Activated CD4-positive, alpha-beta T cell treated with anti-CD3 and anti-CD28 coated beads, Interleukin-2, amount 50 U/mL, for 24 hours (primary cell): ENCODE results near the gene CUL1.

Source experiments
- DNase-seq, 2 donors: peaks; one replicate each; pipeline ENCODE4 v3.0.0-alpha.2; 2020; ENCODE audit warnings: low read depth in 1 of 2, low spot score in 1 of 2

CUL1 gene

DNA sequence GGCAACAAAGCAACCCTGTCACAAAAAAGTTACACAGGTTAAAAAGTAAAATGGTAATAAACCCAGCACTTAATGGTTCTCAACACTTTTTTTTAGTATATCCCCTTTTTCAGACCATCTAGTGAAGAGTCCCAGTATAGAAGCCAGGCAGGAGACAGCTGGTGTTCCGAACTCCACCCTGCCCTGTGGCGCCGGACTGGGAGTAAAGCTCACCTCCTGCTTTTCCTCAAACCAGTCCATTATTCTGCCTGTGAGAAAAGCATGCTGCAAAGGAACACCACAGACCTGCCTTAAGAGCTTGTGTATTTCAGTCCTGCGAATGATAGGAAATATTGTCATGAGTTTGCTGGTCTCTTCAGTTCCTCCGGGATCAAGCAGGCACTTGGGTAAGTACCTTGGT, 104.4 kb downstream of the CUL1 start:
- no peak for DNase-seq

DNA sequence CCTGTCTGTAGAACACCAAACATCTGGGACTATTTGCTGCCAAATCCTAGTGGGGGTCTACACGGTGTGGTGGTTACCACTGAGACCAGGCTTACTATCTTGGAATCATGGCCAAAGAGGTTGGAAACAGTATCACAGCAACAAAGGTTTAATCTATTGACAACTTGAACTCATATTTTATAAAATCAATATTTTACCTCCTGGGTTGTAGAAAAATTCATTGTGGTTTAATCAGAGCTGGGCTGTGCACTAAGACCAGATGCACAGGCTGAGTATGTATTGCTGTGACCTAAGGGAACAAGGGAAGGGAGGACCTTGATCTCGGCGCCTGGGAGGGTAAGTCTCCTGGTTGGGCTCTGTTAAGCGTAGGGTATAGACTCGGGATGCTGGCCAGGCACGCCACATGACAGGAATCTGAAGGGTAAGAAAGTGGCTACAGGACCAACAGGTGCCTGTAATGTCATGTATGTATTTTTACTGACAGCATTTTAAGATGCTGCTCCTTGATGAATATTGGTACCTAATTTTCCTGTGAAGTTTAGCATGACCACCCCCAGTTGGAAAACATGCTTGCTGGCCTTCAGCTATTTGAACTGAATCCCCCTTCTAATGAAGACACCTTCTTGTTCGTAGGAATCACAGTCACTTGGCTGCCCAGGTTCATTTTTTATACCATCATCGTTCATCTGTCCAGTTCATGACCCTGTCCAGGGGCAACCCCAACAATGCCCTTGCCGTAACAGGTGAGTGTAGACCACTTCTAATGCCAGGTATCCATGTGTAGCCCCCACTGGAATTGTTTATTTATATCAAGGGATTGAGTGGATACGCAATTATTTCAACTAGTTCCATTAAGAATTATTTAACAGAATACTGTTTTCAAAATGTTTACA, 105.9 kb downstream of the CUL1 start:
- DNase-seq = no peak

DNA sequence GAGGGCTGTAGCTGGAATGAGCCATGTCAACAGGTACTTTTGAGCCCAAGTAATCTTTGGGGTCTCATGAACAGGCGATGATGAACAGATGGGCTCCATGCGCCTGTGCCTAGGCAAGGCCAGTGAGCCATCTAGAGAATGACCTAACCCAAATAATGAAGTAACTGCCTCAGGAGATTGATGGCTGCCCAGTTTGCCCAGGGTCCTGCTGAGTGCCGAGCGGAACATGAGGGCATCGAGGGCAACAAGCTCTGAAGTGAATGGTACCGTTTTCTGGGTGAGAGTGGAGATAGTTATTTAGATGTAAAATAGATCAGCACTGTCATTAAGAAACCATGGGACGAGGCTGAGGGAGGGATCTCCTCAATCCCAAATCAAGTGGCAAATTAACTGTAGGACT, 107.5 kb downstream of the CUL1 start:
- no peak for DNase-seq

DNA sequence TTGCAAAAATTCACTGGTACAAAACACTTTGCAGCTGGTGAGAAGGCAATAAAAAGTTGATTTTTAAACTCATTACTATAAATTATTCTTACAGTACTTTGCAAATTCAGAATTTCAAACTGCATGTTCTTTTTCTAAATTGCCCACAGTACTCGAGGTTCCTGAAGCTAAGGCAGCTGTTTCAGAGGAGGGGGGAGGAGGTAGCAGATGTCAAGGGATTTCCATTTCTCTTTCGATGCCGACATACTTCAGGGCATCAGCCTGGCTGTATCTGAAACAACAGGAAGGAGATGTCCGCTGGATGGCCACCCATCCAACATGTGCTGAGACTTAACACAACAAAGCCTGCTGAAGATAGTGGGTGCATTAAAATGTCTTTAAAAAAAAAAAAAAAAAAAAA, 108.7 kb downstream of the CUL1 start:
- DNase-seq = no peak

DNA sequence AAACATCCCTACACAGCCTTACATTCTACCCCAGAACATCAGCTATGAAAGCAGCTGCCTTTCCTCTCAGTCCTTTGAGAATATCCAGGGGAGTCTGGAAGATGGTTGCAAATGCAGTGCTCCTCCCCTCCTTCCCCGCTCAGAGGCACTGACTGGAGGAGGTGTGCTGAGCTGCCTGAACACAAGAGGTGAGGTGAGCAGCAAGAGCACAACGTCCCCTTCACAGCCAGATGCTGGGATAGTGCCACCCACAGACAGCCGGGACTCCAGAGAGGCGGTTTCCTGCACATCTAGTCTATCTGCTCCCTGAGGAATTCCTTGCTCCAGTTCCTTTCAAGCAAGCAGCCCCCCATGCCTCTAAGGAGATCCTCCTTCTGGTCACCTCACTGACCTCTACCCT, 111.2 kb downstream of the CUL1 start:
- DNase-seq = no peak

DNA sequence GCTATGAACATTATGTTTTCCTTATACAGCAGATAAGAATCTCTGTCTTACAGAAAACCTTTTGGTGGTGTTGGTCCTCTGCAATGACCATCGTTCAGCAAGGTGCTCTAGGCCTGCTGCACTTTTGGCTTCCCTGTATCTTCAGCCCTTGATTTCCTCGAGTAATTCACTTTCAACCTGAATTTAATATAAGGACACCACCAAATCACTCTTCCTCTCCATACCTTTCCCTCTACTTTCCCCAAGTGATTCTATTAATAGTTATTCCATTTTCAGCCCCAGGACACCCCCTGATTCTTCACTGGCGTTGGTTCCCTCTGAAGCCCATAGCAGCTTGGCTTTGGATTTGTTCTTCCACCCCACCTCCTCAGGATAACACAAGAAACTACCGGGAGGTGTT, 113.2 kb downstream of the CUL1 start:
- no peak for DNase-seq

DNA sequence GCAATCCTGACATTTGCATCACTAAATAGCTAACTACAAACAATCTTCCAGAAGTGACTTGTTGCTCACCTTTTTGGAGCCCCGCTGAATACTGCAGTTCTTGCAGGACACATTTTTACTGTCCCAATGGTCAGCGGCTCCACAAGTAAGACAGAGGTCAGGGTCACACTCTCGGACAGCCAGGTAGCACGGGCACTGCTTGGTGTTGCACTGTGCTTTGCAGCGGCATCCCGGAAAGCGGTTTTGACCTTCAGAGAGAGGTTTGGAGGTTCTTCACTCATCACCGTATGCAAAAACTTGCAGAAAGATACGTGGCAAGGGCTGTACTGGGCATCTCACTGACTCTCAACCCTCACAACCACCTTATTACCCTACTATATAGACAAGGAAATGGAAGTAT, 115.2 kb downstream of the CUL1 start:
- no peak for DNase-seq

DNA sequence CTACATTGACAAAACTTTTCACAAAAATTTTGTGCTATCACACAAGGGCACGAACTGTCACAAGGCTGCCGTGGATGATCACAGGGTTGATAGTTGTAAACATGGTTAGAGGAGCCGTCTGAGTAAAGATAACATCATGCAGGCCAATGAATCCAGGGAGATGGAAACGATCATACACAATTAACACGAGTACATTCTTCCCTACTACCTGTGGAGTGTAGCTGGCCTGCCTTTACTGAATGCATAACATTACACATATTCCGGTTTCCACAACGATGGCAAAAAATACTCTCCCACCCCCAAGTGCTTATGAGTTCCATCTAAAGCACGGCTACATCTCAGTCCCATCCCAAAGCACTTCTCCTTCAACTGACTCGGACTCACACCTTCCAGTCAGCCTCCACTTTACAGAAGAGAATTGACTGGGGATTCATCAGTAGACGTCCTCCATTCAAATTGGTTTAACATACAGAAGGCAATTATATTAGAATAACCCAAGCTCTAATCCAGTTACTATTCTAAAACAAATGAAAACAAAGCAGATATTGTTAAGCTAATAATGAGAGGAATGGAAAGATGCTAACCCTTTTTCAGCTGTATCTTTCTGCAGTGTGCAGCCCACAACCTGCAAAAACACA, 116.3 kb downstream of the CUL1 start:
- no peak for DNase-seq

DNA sequence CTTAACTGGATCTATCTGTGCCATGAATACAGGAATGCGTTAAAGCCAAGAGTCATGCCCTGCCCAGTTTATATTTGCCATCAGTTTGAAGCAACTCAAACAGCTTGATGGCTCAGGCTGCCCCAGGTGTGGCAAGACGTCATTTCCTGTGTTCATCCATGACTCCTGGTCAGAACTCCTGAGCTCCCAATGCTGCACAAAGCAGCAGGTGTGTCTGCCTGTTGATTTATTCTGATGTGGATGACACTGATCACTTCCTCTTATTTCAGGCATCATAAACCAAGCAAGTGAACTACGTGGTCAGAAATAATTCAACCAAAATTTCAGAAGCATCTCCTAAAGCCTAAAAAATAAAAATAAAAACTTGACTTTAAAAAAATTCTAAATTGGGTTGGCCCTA, 116.9 kb downstream of the CUL1 start:
- no peak for DNase-seq

DNA sequence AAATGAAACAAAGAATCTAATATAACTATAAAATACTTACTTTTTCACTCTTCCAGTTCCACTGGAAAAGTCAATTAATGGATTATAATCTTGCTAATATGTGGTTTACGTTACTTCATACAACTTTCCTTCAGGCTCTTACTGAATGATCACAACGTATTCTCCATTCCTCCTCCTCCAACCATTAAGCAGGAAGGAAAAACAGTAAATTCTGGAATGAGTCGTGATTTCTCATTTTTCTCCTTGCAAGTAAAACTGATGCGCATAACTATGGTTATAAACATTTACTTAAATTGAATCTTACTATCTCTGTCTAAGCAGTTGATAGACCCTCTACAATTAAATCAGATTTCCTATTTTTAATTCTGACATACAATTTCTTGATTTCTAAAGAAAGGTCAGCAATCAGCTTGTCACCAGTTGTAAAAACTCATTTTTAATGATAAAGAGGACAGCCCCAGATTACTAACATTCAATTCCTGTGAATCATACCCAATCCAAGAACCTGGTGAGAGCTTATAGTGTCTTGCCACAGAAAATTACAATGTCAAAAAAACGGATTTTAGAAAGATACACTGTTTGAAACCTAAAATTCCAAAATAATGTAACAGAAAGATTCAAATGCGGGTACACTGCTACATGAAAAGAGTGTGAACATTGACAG, 121.1 kb downstream of the CUL1 start:
- DNase-seq = no peak

DNA sequence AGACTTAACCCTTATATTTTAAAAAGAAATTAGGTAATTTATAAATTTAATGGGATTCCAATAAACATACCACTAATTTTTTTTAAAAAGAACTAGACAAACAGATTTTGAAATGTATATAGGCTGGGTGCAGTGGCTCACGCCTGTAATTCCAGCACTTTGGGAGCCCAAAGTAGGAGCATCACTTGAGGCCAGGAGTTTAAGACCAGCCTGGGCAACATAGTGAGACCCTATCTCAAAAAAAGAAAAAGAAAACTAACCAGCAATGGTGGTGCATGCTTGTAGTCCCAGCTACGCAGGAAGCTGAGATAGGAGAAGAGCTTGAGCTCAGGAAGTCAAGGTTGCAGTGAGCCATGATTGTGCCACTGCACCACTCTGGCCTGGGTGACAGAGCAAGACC, 122.7 kb downstream of the CUL1 start:
- no peak for DNase-seq

DNA sequence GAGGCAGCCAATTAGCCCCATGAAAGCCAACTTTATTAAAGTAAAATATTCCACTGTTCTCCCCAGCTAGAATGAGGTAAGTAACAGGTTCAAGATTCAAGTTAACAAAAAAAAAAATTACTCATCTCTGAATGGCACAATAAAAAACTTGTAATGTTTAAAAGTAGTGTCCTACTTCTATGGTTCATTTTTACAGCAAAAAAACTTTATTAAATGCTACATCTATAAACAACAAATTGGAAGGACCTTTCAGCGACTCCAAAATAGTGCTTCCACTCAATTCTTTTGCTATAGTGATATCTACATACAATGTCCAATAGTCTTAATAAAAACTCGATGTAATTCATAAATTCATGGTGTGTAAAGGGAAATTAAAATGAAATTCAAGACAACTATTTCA, 126.2 kb downstream of the CUL1 start:
- DNase-seq = no peak

DNA sequence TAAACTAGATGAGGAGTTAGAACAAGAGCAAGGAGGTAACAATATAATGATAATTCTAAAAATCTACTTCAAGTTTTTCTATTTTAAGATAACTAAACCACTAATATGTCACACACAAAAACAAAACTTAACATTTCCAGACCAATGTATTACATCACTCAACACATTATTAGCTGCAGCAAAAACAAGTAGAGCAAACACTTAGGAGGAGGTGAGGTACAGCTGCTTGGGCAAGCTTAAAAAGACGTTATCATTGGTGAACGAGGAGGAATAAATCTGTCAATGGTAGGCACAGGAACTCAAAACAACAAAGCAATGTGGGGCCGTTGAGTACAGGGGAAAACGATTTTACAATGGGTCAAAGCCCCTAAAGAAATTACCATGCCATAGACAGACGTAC, 126.6 kb downstream of the CUL1 start:
- no peak for DNase-seq

DNA sequence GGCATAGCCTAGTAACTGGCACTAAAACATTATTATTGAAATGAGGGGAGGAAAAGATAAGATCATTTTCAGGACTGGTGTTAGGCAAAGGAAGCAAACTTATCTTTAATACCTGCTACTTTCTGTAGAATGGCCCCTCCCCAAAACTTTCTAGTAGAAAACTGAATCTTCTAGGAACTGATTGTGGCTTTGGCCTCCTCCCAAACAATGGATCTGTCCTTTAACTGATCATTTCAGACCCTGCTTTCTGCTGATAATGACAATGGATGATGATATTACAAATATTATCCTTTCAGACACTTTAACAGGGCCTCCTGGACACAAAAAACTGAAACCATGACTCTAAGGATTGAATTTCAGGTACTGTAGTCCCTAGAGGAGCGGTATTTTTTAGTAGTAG, 130.3 kb downstream of the CUL1 start:
- DNase-seq = no peak

DNA sequence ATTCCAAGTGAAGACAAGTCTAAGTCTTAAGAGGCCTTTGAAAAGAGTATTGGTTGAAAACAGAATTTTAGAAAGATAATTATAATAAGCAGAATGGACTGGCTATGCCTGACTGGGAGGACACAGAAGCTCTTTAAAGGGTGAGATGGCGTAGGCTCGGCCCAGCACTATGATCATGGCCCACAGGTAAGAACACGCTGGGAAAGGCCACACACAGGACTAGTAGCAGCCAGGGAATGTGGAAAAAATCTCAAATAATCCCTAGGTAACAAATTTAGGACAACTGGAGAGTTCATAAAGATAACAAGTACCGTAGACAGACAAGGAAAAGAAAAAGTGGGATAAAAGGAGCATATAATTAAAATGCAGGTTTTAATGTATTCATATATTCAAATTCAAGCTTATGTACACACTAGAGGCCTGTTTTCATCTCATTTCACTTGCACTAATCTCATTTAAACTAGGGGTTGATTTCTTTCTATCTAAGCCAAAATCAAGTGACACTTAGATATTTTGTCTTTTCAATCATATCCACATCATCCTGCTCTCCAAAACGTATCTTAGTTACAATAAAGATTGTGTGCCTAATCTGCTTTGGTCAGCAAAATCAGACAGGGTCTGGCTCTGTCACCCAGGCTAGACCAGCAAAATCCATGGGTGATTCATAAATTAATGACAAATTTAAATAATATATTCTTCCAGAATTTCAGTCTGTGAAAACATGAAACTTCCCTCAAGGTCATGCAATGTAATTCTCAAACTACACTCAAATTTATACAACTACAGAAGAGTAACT, 132.4 kb downstream of the CUL1 start:
- no peak for DNase-seq

DNA sequence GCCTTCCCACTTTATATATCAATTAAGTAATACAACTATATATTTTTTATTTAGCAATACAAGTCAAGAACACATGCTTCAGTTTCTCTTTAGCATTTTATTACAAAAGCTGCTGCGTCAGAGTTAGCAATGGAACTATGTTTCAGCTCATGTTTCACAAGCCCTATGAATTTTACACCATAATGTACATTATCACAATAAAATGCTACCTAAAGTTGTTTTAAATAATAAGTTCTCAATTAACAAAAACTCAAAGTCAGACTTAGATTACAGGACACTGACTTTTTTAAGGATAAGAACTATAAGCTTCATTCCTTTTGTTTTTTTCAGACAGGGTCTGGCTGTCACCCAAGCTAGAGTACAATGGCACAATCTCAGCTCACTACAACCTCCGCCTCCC, 133.1 kb downstream of the CUL1 start:
- DNase-seq = no peak

DNA sequence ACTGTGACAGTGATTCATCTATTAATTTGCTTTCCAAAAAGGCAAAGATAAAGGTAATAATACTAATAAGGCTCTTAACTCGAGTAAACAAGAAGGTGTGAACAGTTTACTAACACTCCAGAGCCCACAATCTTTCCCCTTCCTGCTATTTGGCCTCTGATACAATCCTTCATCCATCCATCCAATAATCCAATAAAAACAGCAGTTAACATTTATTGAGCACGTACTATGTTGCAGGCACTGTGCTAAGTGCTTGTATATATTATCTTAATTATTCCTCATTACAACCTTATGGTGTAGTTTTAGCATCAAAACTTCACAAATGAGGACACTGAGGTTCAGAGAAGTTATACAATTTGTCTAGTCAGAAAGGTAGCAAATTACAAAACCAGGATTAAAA, 135.9 kb downstream of the CUL1 start:
- DNase-seq = no peak

DNA sequence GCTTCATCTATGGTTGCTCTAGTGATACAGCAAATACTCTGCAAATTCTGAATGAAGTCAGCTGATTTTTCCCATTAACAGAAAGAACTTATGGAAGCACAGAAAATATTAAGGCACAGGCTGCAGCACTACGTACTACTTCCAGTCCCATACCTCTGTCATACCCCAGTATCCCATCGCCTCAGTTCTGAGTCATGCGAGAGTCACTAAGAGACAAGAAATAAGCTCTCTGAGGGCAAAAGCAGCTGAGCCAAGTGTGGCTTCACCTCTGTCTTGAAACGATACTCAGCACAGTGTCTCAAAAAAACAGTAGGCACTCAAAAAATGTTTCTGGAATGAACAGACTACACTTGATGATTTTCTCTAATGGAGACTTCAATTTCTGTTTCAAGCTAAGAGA, 137.2 kb downstream of the CUL1 start:
- no peak for DNase-seq

DNA sequence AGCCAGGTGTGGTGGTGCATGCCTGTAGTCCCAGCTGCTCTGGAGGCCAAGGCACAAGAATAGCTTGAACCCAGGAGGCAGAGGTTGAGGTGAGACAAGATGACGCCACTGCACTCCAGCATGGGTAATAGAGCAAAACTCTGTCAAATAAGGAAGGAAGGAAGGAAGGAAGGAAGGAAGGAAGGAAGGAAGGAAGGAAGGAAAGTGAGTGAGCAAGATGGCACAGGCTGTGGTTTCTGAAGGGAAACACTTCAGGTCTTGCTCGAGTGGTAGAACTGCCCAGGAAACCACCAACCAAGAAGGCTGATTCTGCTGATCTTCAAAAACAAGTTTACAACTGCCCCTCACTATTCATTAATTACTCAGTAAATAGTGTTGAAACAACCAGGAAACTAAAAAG, 140.2 kb downstream of the CUL1 start:
- DNase-seq = no peak

DNA sequence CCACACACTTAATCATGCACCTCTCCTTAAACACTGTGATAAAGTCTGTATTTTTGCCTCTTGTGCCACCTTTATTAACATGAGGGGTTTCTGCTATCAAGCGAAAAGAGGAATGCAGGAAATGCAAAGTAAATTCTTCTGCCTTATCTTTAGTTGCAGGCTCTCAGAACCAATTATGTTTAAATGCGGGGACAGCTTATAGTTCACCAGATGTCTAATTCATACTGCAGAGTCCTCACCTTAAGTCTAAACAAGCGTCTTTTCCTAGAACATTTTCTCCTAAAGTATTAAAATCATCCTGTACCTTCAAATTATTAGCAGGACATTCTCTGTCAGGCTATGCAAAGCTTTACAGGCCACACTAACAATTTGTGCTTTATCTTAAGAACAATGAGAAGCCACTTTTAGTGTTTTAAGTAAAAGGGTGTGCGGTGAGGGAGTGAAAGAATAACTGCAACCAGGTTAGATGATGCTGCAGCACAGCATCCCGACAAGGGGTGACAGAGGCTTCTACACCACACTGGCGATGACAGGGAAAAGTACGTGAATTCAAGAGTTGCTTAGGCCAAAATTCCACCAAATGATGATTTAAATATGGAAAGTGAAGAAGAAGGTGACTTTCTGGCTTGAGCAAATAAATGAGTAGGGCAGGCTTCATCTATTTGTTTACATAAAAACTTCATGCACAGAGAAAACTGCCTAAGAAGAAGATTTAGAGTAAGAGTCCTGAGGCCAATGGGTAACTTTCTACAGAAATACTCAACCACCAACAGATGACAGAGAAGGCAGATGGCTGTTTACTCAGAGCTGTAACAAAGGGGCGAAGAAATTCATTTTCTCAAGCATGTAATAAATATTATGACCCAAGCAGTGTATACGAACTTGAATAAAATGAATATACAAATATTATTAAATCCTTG, 149.4 kb downstream of the CUL1 start:
- DNase-seq = no peak
